Measurements from ENCODE around the gene RNU6-9.
A peak's percentile ranks its signal among the peaks of the same experiment; 100 is the strongest.

The RNU6-9 gene

GRCh38 chr19:939922-940321, 46.6 kb downstream of the RNU6-9 start:
- Histone ChIP-seq H3K9ac (ENCODE audit: low read length) (no peak overlapping the region), H3K27ac (ENCODE audit: low read depth, low read length) (no peak overlapping the region), H3K9me2 (replicated peaks; ENCODE audit: insufficient read depth, low read length) (no peaks in the 10 kb centered on the region), H4K20me1 (ENCODE audit: low read depth, low read length) (no peaks in the 10 kb centered on the region), H3F3A (ENCODE audit: insufficient read depth) (no peaks in the 10 kb centered on the region), H3K79me2 (ENCODE audit: insufficient read depth, low read length) (no peaks in the 10 kb centered on the region), H3K36me3 (ENCODE audit: low read length) (no peaks in the 10 kb centered on the region), H3K27me3 (ENCODE audit: low read length) (no peaks in the 10 kb centered on the region), H3K4me2 (ENCODE audit: low read depth, low read length, poor library complexity, severe bottlenecking) (no peak overlapping the region), H2AFZ (ENCODE audit: low read depth, low read length, severe bottlenecking) (no peak overlapping the region), H3K9me3 (ENCODE audit: insufficient read depth, low read length) (no peaks in the 10 kb centered on the region), H3K4me3 (ENCODE audit: insufficient read depth, low read length, poor library complexity, severe bottlenecking) (no peak overlapping the region)
- TF ChIP-seq, protein P1, sequence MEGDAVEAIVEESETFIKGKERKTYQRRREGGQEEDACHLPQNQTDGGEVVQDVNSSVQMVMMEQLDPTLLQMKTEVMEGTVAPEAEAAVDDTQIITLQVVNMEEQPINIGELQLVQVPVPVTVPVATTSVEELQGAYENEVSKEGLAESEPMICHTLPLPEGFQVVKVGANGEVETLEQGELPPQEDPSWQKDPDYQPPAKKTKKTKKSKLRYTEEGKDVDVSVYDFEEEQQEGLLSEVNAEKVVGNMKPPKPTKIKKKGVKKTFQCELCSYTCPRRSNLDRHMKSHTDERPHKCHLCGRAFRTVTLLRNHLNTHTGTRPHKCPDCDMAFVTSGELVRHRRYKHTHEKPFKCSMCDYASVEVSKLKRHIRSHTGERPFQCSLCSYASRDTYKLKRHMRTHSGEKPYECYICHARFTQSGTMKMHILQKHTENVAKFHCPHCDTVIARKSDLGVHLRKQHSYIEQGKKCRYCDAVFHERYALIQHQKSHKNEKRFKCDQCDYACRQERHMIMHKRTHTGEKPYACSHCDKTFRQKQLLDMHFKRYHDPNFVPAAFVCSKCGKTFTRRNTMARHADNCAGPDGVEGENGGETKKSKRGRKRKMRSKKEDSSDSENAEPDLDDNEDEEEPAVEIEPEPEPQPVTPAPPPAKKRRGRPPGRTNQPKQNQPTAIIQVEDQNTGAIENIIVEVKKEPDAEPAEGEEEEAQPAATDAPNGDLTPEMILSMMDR (IDR thresholded peaks at IDR 0.05; ENCODE audit: insufficient read depth, low read length, poor library complexity, severe bottlenecking), result no peak
- TF ChIP-seq EZH2phosphoT487 (conservative IDR thresholded peaks at IDR 0.05; ENCODE audit: low read length), result no peak

- Histone ChIP-seq H3K27me3 (ENCODE audit: low read length) (no peaks in the 10 kb centered on the region), H3K79me2 (ENCODE audit: insufficient read depth, low read length) (no peaks in the 10 kb centered on the region), H2AFZ (ENCODE audit: low read depth, low read length, severe bottlenecking) (no peak overlapping the region), H3K4me3 (ENCODE audit: insufficient read depth, low read length, poor library complexity, severe bottlenecking) (no peak overlapping the region), H3K9me3 (ENCODE audit: insufficient read depth, low read length) (no peaks in the 10 kb centered on the region), H4K20me1 (ENCODE audit: low read depth, low read length) (no peaks in the 10 kb centered on the region), H3K36me3 (ENCODE audit: low read length) (no peaks in the 10 kb centered on the region), H3K9me2 (replicated peaks; ENCODE audit: insufficient read depth, low read length) (no peaks in the 10 kb centered on the region), H3K4me2 (ENCODE audit: low read depth, low read length, poor library complexity, severe bottlenecking) (peak overlapping the region; percentile 20), H3K9ac (ENCODE audit: low read length) (no peak overlapping the region), H3F3A (ENCODE audit: insufficient read depth) (no peaks in the 10 kb centered on the region), H3K27ac (ENCODE audit: low read depth, low read length) (no peak overlapping the region)
- no peak for TF ChIP-seq EZH2phosphoT487 (conservative IDR thresholded peaks at IDR 0.05; ENCODE audit: low read length)
- TF ChIP-seq, protein P1 (IDR thresholded peaks at IDR 0.05; ENCODE audit: insufficient read depth, low read length, poor library complexity, severe bottlenecking), result no peak
Observed at GRCh38 chr19:940591-941291, 47.5 kb downstream of the RNU6-9 start.

- H3K79me2 ChIP-seq (ENCODE audit: insufficient read depth, low read length), result no peaks in the 10 kb centered on the region
- H3F3A ChIP-seq (ENCODE audit: insufficient read depth), result no peaks in the 10 kb centered on the region
- TF ChIP-seq, protein P1 (IDR thresholded peaks at IDR 0.05; ENCODE audit: insufficient read depth, low read length, poor library complexity, severe bottlenecking), result no peak
- no peak for TF ChIP-seq EZH2phosphoT487 (conservative IDR thresholded peaks at IDR 0.05; ENCODE audit: low read length)
- no peak overlapping the region for H3K4me3 ChIP-seq (ENCODE audit: insufficient read depth, low read length, poor library complexity, severe bottlenecking)
- H3K9me3 ChIP-seq (ENCODE audit: insufficient read depth, low read length), result no peaks in the 10 kb centered on the region
- no peaks in the 10 kb centered on the region for H4K20me1 ChIP-seq (ENCODE audit: low read depth, low read length)
- no peak overlapping the region for H3K27ac ChIP-seq (ENCODE audit: low read depth, low read length)
- no peaks in the 10 kb centered on the region for H3K9me2 ChIP-seq (replicated peaks; ENCODE audit: insufficient read depth, low read length)
- no peak overlapping the region for H3K9ac ChIP-seq (ENCODE audit: low read length)
- peak overlapping the region; percentile 20 for H3K4me2 ChIP-seq (ENCODE audit: low read depth, low read length, poor library complexity, severe bottlenecking)
- H3K27me3 ChIP-seq (ENCODE audit: low read length), result no peaks in the 10 kb centered on the region
- no peak overlapping the region for H2AFZ ChIP-seq (ENCODE audit: low read depth, low read length, severe bottlenecking)
- H3K36me3 ChIP-seq (ENCODE audit: low read length), result no peaks in the 10 kb centered on the region
Observed at GRCh38 chr19:941292-942132, 48.2 kb downstream of the RNU6-9 start.
